MM.1S (cell line): ENCODE data around the gene ZNF564.

Source experiments
- EZH2 ChIP-seq: fragments of 300-600 bp; sonication (generic); optimal IDR thresholded peaks from 2 replicates; pipeline ENCODE3; 2017; ENCODE audit warnings: low read depth, mild to moderate bottlenecking, antibody characterized with exemption, low read length, mixed read lengths
- TF ChIP-seq, protein P1 (sequence below): fragments of 300-600 bp; sonication (generic); IDR thresholded peaks from 2 replicates; pipeline ENCODE4 v1.5.1; 2016; ENCODE audit warnings: antibody characterized with exemption, low read length, mixed read lengths

DNA sequence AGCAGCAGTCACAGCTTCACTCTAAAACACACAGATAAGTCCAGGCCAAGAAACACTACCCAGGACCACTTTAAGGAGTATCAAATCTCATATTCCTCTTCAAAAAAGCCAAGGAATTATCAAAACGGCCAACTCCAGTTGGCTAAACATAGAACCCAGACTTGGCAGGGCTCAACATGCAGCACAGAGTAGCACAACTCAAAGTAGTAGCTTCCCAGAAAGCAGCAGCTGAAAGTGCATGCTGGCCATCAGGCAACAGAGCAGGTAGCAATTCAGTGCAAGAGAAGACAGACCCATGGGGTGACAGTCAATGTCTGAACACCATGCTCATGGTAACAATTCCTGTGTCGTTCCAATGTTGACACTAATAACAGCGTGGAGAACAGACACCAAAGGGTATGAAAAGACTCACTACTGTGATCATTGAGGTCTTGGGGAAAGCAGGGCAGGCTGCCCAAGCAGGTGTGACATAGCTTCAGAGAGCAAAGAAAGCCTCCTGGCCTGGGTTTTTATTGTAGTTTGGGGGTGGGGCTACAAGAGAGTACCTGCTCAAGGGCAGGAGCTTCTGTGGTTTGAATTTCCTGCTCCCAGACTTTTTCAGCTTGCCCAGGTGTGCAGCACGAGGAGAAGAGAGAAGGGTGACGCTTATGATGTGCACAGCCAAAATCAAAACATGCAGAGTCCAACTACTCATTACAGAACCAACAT lies 72.9 kb downstream of the ZNF564 start:
- TF ChIP-seq, protein P1, sequence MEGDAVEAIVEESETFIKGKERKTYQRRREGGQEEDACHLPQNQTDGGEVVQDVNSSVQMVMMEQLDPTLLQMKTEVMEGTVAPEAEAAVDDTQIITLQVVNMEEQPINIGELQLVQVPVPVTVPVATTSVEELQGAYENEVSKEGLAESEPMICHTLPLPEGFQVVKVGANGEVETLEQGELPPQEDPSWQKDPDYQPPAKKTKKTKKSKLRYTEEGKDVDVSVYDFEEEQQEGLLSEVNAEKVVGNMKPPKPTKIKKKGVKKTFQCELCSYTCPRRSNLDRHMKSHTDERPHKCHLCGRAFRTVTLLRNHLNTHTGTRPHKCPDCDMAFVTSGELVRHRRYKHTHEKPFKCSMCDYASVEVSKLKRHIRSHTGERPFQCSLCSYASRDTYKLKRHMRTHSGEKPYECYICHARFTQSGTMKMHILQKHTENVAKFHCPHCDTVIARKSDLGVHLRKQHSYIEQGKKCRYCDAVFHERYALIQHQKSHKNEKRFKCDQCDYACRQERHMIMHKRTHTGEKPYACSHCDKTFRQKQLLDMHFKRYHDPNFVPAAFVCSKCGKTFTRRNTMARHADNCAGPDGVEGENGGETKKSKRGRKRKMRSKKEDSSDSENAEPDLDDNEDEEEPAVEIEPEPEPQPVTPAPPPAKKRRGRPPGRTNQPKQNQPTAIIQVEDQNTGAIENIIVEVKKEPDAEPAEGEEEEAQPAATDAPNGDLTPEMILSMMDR, result no peak
- no peak for TF ChIP-seq EZH2
